ENCODE measurements around the gene SSC5D.
A peak's percentile ranks its signal among the peaks of the same experiment; 100 is the strongest.

SSC5D gene

GRCh38 chr19:55472463-55472862 lies 15.8 kb upstream of the SSC5D start:
- DNase-seq = peak; percentile 68
- Histone ChIP-seq H3K27me3 (replicated peaks) (no peaks in the 10 kb centered on the region), H3K4me3 (ENCODE audit: low read depth, low read length) (no peak overlapping the region), H3K27ac (no peak overlapping the region), H3K36me3 (replicated peaks) (no peaks in the 10 kb centered on the region)
- TF ChIP-seq CTCF (IDR thresholded peaks at IDR 0.05; ENCODE audit: low read depth, low read length, missing control alignments) = no peak
- in situ Hi-C loops (cut with HindIII; ENCODE audit: low pct_ligation_motif_present, low sequenced_read_pairs) = no loop called here

- no peaks in the 10 kb centered on the region for H3K36me3 ChIP-seq (replicated peaks)
- no peak for DNase-seq
- H3K4me3 ChIP-seq (ENCODE audit: low read depth, low read length) = no peak overlapping the region
- in situ Hi-C loops (cut with HindIII; ENCODE audit: low pct_ligation_motif_present, low sequenced_read_pairs) = no loop called here
- TF ChIP-seq CTCF (IDR thresholded peaks at IDR 0.05; ENCODE audit: low read depth, low read length, missing control alignments) = no peak
- no peaks in the 10 kb centered on the region for H3K27me3 ChIP-seq (replicated peaks)
- H3K27ac ChIP-seq = no peak overlapping the region
Measured at GRCh38 chr19:55473225-55474012, 14.8 kb upstream of the SSC5D start.

GRCh38 chr19:55474269-55475265 lies 13.7 kb upstream of the SSC5D start:
- Histone ChIP-seq H3K27ac (no peak overlapping the region), H3K27me3 (replicated peaks) (no peaks in the 10 kb centered on the region), H3K4me3 (ENCODE audit: low read depth, low read length) (no peak overlapping the region), H3K36me3 (replicated peaks) (no peaks in the 10 kb centered on the region)
- in situ Hi-C loops (cut with HindIII; ENCODE audit: low pct_ligation_motif_present, low sequenced_read_pairs) = no loop called here
- no peak for DNase-seq
- no peak for TF ChIP-seq CTCF (IDR thresholded peaks at IDR 0.05; ENCODE audit: low read depth, low read length, missing control alignments)

GRCh38 chr19:55476100-55476775 lies 12.0 kb upstream of the SSC5D start, which contains the start of gene ZNF628:
Gene ZNF628, plus strand, starts transcription at chr19:55476617. Its CDS starts 3,294 bp downstream, at chr19:55479911.
- Histone ChIP-seq H3K27me3 (replicated peaks) (no peaks in the 10 kb centered on the region), H3K27ac (peak within 1 kb of the TSS; percentile 70), H3K36me3 (replicated peaks) (no peaks in the 10 kb centered on the region), H3K4me3 (ENCODE audit: low read depth, low read length) (peak within 1 kb of the TSS; percentile 67)
- peak; percentile 97 for DNase-seq
- in situ Hi-C loops (cut with HindIII; ENCODE audit: low pct_ligation_motif_present, low sequenced_read_pairs) = no loop called here
- no peak for TF ChIP-seq CTCF (IDR thresholded peaks at IDR 0.05; ENCODE audit: low read depth, low read length, missing control alignments)

GRCh38 chr19:55477905-55478304 lies 10.3 kb upstream of the SSC5D start:
- no peak for DNase-seq
- TF ChIP-seq CTCF (IDR thresholded peaks at IDR 0.05; ENCODE audit: low read depth, low read length, missing control alignments) = no peak
- H3K4me3 ChIP-seq (ENCODE audit: low read depth, low read length) = no peak overlapping the region
- H3K27ac ChIP-seq = no peak overlapping the region
- in situ Hi-C loops (cut with HindIII; ENCODE audit: low pct_ligation_motif_present, low sequenced_read_pairs) = no loop called here
- peaks cover 7% of the 10 kb centered on the region for H3K36me3 ChIP-seq (replicated peaks)
- H3K27me3 ChIP-seq (replicated peaks) = no peaks in the 10 kb centered on the region
